Endothelial cell of umbilical vein (primary cell): Measurements from ENCODE around the gene CETN1. TPM values are rescaled to one million over a fixed set of nuclear protein-coding genes. Genes with fewer than 3 reads are reported as not detected.

Experiments used
- BruUV-seq: library from RNA; stranded (reverse); fragments of 400-500 nt; replicated peaks from 2 replicates; lab custom pipeline; 2021; lab: Mats Ljungman, UMichigan
- CTCF ChIA-PET: fragments of 300-600, 350-600 bp; sonication (Branson Sonifier 250); formaldehyde crosslinking; loops from one replicate; lab custom pipeline; 2021; ENCODE audit warnings: antibody characterized with exemption, inconsistent platforms; lab: Charles Lee
- POLR2A ChIA-PET: fragments of 300-600, 350-600 bp; sonication (Branson Sonifier 250); formaldehyde crosslinking; loops from one replicate; lab custom pipeline; 2021; ENCODE audit warnings: antibody characterized with exemption, inconsistent platforms; lab: Charles Lee
- DNase-seq: peaks from one replicate; pipeline ENCODE4 v3.0.0-alpha.2; 2011; ENCODE audit warnings: low read depth, low spot score
- FAIRE-seq: peaks from 2 replicates; lab custom pipeline; 2011; peaks lifted over from hg19 to GRCh38; lab: Jason Lieb, UNC
- H2AFZ ChIP-seq: 2 replicates; pipeline ENCODE4 v1.6.0; 2012; ENCODE audit warnings: low read depth, low read length, control low read depth, inconsistent platforms
- H3K27ac ChIP-seq: 2 replicates; pipeline ENCODE4 v1.5.1; 2011; ENCODE audit warnings: low read depth, mild to moderate bottlenecking, control low read depth, low read length, moderate library complexity; ENCODE audit not compliant: insufficient read depth
- H3K27me3 ChIP-seq, 2 experiments: 2 replicates each; pipeline versions ENCODE4 v1.6.0 to v1.6.1; 2011; ENCODE audit warnings: low read length in 2 of 2, mixed read lengths in 1 of 2; ENCODE audit not compliant: control insufficient read depth in 2 of 2, insufficient read depth in 2 of 2
- H3K36me3 ChIP-seq, 2 experiments: 2 replicates in 1 of 2; 3 replicates in 1 of 2; pipeline ENCODE4 v1.5.1; 2011; ENCODE audit warnings: low read length in 2 of 2, mild to moderate bottlenecking in 1 of 2, moderate library complexity in 1 of 2; ENCODE audit not compliant: control insufficient read depth in 2 of 2, insufficient read depth in 2 of 2; ENCODE audit errors: extremely low read depth in 1 of 2
- H3K4me1 ChIP-seq: 3 replicates; pipeline ENCODE4 v1.5.1; 2011; ENCODE audit warnings: mild to moderate bottlenecking, low read length; ENCODE audit not compliant: control insufficient read depth, insufficient read depth; ENCODE audit errors: extremely low read depth
- H3K4me2 ChIP-seq: 2 replicates; pipeline ENCODE4 v1.6.1; 2011; ENCODE audit warnings: low read length, control low read depth, mixed read lengths; ENCODE audit not compliant: insufficient read depth
- H3K4me3 ChIP-seq, 3 experiments: fragments of 200-600 bp in 1 of 3; sonication (generic), shearing (Covaris generic) in 1 of 3; replicated peaks in 1 of 3; 2 replicates each; pipeline ENCODE4 v1.5.1; 2011 to 2016; ENCODE audit warnings: control low read depth in 3 of 3, low read length in 3 of 3, mild to moderate bottlenecking in 2 of 3, inconsistent platforms in 1 of 3, low read depth in 1 of 3, moderate library complexity in 1 of 3; ENCODE audit not compliant: insufficient read depth in 1 of 3
- H3K79me2 ChIP-seq: 2 replicates; pipeline ENCODE4 v1.6.0; 2012; ENCODE audit warnings: low read length, inconsistent platforms; ENCODE audit not compliant: control insufficient read depth, insufficient read depth
- H3K9ac ChIP-seq: replicated peaks from 2 replicates; pipeline ENCODE3; 2011; ENCODE audit warnings: low read length, control low read depth; ENCODE audit not compliant: insufficient read depth; ENCODE audit errors: extremely low read depth
- H3K9me1 ChIP-seq: replicated peaks from 3 replicates; pipeline ENCODE4 v1.6.0; 2011; ENCODE audit warnings: mild to moderate bottlenecking, low read length; ENCODE audit not compliant: control insufficient read depth, insufficient read depth; ENCODE audit errors: extremely low read depth
- H3K9me3 ChIP-seq: replicated peaks from 2 replicates; pipeline ENCODE4 v1.5.1; 2012; ENCODE audit warnings: low read length, inconsistent platforms; ENCODE audit not compliant: control insufficient read depth, insufficient read depth
- H4K20me1 ChIP-seq: replicated peaks from 2 replicates; pipeline ENCODE3; 2011; ENCODE audit warnings: mild to moderate bottlenecking, low read length; ENCODE audit not compliant: control insufficient read depth, insufficient read depth; ENCODE audit errors: extremely low read depth
- EZH2 ChIP-seq: IDR thresholded peaks from 2 replicates; pipeline ENCODE4 v1.6.1; 2012; ENCODE audit warnings: borderline replicate concordance, low read depth, mild to moderate bottlenecking, moderate library complexity, low read length, inconsistent platforms; ENCODE audit not compliant: severe bottlenecking
- FOS ChIP-seq: IDR thresholded peaks from 2 replicates; pipeline ENCODE4 v1.6.1; 2011; ENCODE audit warnings: mild to moderate bottlenecking, low read length, moderate library complexity, borderline replicate concordance; ENCODE audit not compliant: insufficient read depth
- GATA2 ChIP-seq: IDR thresholded peaks from 2 replicates; pipeline ENCODE4 v1.7.0; 2011; ENCODE audit warnings: low read depth, mild to moderate bottlenecking, moderate library complexity, mixed read lengths, low read length; ENCODE audit not compliant: insufficient read length, insufficient read depth
- JUN ChIP-seq: IDR thresholded peaks from 2 replicates; pipeline ENCODE4 v1.6.1; 2011; ENCODE audit warnings: borderline replicate concordance, low read depth; ENCODE audit not compliant: insufficient read length, insufficient read depth
- MYC ChIP-seq: IDR thresholded peaks from one replicate; pipeline ENCODE4 v1.6.1; 2011; ENCODE audit warnings: mild to moderate bottlenecking, low read depth, low read length
- POLR2A ChIP-seq: IDR thresholded peaks from 2 replicates; pipeline ENCODE4 v1.6.1; 2012; ENCODE audit warnings: low read depth, mild to moderate bottlenecking, control low read depth, low read length
- POLR2AphosphoS5 ChIP-seq: IDR thresholded peaks from 2 replicates; pipeline ENCODE4 v1.6.1; 2012; ENCODE audit warnings: low read depth, mild to moderate bottlenecking, control low read depth, low read length, moderate library complexity; ENCODE audit not compliant: insufficient read depth
- dilution Hi-C: fragments of 300-500 bp; cut with MboI; formaldehyde crosslinking; loops from one replicate; pipeline ENCODE4 v1.15.0; 2019; ENCODE audit warnings: low sequenced_read_pairs; ENCODE audit not compliant: extremely low pct_ligation_motif_present
- intact Hi-C: fragments of 100-400 bp; cut with micrococcal nuclease; formaldehyde crosslinking; loops from one replicate; pipeline ENCODE4 v1.10.0; 2022
- polyA plus RNA-seq, 4 experiments: library from polyadenylated mRNA; depleted of rRNA in 3 of 4; stranded (reverse) in 3 of 4; unstranded in 1 of 4; fragments of >200 nt; gene quantifications; 2 replicates each; pipeline versions ENCODE4 v1.2.1 to v1.2.3, GENCODE V29; 2011 to 2012; ENCODE audit warnings: missing spikeins in 1 of 4
- total RNA-seq: library from RNA; stranded (reverse); gene quantifications from 2 replicates; pipeline ENCODE4 v1.2.3, GENCODE V29; 2021
- TF ChIP-seq, protein P1 (sequence below), 2 donors: IDR thresholded peaks; 1 replicate in 1 of 2; 2 replicates in 1 of 2; pipeline ENCODE4 v1.5.1; 2011; ENCODE audit warnings: low read length in 2 of 2, mild to moderate bottlenecking in 2 of 2, moderate library complexity in 2 of 2, control low read depth in 1 of 2, inconsistent platforms in 1 of 2, low read depth in 1 of 2; ENCODE audit not compliant: insufficient read depth in 1 of 2; ENCODE audit errors: extremely low read depth in 1 of 2
- TF ChIP-seq, protein P2 (sequence below): IDR thresholded peaks from 2 replicates; pipeline ENCODE4 v1.6.1; 2011; ENCODE audit not compliant: insufficient read depth, insufficient read length

CETN1 gene
- total and polyA plus RNA-seq, 2 donors (not counting 3 experiments of a cell fraction or from before 2014, with no cell fraction given): not detected

DNA sequence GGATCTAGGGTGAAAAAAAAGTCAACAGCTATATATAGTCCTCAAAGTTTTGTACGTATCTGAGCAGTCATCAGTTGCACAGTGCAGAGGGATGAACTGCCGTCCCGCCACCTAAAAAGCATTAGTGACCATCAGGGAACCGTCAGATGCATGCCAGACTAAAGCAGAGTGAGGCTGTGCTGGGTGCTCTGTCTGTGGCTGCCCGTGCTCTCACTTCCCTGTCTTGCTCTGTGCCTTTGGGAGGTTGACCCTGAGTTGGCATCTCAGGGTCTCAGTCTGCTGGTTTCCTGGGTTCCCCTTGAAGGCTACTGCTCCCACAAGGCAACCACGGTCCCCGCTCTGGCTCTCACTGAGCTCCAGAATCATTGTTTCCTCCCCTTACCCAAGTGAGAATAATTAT is 27.8 kb downstream of the CETN1 start:
- dilution Hi-C loops (no loop called here), intact Hi-C loops (no loop called here)
- no peak for DNase-seq
- ChIA-PET POLR2A (no interaction called here), CTCF (interaction anchor here (1.3 to 2.2 kb wide), 4 partner anchors 8 to 315 kb away, joined by 3 to 5 read pairs (median 4); no protein-coding TSS in a partner anchor)
- H3K36me3 ChIP-seq: no peaks in the 10 kb centered on the region
- H3K9ac ChIP-seq: no peak overlapping the region
- no peak for FAIRE-seq
- no peaks in the 10 kb centered on the region for H3K4me1 ChIP-seq
- H3K27ac ChIP-seq: no peak overlapping the region
- TF ChIP-seq FOS (no peak), MYC (no peak), POLR2A (no peak), POLR2AphosphoS5 (no peak), JUN (no peak), EZH2 (no peak), GATA2 (no peak)
- TF ChIP-seq, protein P1, sequence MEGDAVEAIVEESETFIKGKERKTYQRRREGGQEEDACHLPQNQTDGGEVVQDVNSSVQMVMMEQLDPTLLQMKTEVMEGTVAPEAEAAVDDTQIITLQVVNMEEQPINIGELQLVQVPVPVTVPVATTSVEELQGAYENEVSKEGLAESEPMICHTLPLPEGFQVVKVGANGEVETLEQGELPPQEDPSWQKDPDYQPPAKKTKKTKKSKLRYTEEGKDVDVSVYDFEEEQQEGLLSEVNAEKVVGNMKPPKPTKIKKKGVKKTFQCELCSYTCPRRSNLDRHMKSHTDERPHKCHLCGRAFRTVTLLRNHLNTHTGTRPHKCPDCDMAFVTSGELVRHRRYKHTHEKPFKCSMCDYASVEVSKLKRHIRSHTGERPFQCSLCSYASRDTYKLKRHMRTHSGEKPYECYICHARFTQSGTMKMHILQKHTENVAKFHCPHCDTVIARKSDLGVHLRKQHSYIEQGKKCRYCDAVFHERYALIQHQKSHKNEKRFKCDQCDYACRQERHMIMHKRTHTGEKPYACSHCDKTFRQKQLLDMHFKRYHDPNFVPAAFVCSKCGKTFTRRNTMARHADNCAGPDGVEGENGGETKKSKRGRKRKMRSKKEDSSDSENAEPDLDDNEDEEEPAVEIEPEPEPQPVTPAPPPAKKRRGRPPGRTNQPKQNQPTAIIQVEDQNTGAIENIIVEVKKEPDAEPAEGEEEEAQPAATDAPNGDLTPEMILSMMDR (IDR thresholded peaks at IDR 0.05; ENCODE audit: extremely low read depth in 1 of 2, insufficient read depth in 1 of 2, low read depth in 1 of 2, low read length in 2 of 2): no peak
- TF ChIP-seq, protein P2, sequence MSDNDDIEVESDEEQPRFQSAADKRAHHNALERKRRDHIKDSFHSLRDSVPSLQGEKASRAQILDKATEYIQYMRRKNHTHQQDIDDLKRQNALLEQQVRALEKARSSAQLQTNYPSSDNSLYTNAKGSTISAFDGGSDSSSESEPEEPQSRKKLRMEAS: no peak
- no peaks in the 10 kb centered on the region for H3K9me3 ChIP-seq
- no peak overlapping the region for H3K4me2 ChIP-seq
- H3K79me2 ChIP-seq: no peaks in the 10 kb centered on the region
- no TSS peak for BruUV-seq
- no peaks in the 10 kb centered on the region for H4K20me1 ChIP-seq
- H3K4me3 ChIP-seq: no peak overlapping the region
- H3K27me3 ChIP-seq: peaks cover 2 to 4% of the 10 kb centered on the region in 2 experiments
- no peak overlapping the region for H2AFZ ChIP-seq
- no peaks in the 10 kb centered on the region for H3K9me1 ChIP-seq
